Hindlimb muscle (tissue), 1 donor: ENCODE results near the gene MEGF6. TPM values are rescaled to one million over a fixed set of nuclear protein-coding genes. Genes with fewer than 3 reads are reported as not detected.

Source experiments
- DNase-seq: peaks from one replicate; pipeline ENCODE4 v3.0.0-alpha.2; 2013
- polyA plus RNA-seq: library from polyadenylated mRNA; unstranded; fragments of 120-200 nt; gene quantifications from one replicate; pipeline ENCODE4 v1.2.1, GENCODE V29; 2013; ENCODE audit not compliant: insufficient read length

MEGF6 gene
- polyA plus RNA-seq, 1 donor = 15.6 TPM

DNA sequence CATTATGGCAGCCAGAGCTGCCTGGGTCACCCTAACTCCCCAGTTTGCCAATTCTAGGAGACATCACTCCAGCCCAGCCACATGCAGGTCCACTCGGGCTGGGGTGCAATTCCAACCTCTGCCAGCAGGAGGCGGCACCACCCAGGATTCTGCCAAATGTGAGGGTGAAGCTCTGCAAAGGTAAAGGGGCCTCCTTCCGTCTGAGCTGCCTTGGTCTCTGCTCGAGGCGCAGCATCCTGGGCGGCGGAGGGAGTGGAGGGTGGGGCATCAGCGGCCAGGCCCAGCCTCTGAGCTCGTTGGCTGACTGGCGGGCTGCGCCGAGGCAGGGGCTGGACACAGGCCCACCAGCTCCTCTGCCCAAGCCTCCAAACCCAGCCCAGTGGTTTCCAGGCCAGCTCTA is 93.1 kb downstream of the MEGF6 start:
- no peak for DNase-seq

DNA sequence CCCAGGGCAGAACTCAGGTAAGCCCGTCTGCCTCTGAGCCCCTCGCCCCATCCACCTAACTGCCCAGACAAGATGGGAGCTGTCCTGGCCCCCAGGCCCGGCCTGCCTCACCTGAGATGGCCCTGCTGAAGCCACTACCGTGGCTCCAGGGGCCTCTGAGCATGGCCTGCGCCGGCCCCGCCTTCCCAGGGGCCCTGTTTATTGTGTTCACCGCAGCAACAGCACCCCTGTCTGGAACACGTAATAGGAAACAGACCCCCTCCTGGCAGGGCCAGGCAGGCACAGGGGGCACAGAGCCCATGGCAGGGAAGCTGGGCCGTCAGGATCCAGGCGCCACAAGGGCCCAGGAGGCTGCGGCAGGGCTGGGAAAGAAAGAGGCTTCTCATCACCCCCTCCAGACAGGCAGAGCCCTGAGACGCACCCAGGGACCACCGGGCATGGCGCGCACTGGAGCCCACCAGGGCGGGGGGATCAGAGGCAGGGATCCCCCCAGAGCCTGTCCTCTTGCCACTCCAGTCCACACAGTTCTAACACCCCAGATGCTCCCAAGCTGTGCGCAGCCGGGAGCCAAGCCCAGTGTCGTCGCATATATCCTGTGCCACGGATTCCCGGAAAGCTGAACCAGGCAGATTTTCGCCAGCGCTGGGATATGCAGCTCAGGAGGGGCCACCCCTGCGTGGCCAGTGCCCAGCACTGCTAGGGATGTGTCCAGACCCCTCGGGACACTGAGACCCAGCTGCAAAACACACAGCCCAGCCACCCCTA is 94.2 kb downstream of the MEGF6 start:
- DNase-seq = no peak

DNA sequence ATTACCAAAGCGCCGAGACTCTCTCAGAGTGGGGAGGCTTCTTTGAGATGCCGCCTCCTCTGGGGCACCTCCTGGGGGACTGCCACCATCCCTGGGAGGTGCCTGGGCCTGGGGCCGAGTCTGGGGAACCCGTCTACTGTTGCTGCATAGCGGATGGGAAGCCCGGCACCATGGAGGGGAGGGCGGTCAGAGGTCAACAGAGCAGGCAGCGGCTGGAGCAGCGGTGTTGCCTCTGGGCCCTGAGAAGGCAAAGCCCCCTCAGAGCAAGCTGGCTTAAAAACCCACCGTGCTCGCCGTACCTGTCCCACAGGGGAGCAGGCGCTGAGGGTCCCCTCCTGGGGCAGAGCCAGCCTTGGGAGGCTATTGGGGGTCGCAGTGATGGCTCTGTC is 94.8 kb downstream of the MEGF6 start:
- no peak for DNase-seq

DNA sequence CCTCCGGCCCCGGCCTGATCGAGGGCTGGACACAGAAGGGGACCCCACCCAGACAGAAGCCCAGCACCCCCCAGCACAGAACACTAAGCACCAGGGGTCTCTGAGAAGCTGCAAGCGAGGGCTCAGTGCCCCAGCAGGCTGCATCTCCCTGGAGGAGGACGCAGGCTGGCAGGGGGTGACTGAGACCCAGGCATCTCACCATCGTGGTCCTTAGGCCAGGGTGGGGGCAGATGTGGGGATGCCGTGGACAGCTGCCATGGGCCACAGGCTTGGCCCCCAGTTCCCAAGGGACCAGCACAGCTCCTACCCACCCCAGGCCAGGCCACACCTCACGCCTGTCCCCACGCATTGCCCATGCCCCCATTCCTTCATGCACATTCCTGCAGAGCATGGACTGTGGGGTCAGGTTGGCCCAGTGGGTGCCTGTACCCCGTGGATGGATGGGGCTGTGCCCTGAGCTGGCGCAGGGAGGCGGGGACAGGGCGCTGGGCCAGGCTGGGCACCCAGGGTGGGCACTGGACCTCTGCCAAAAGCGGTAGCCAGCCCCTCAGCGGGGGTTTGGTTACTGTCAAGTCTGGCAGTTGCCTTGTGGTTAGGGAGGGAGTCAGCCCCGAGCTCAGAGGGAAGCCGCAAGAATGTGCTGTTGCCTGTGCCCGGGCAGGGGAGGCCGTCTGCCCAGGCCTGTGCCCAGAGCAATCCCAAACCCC is 95.4 kb downstream of the MEGF6 start:
- DNase-seq = no peak

DNA sequence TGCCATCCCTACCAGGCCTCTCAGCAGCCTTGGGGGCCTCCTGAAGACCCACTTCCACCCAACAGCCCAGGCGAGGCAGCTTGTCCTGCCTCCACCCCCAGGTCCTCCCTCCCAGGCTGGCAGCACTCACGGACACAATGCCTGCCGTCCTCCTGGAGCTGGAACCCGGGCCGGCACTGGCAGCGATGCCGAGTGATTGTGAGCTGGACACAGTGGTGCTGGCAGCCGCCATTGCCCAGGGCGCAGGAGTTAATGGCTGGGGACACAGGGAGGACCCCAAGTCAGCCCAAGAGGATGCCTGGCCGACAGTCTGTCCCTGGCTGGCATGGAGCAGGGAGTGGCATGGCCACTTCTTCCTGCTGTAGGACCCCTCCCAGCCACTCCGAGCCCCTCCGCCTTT is 96.0 kb downstream of the MEGF6 start:
- no peak for DNase-seq

DNA sequence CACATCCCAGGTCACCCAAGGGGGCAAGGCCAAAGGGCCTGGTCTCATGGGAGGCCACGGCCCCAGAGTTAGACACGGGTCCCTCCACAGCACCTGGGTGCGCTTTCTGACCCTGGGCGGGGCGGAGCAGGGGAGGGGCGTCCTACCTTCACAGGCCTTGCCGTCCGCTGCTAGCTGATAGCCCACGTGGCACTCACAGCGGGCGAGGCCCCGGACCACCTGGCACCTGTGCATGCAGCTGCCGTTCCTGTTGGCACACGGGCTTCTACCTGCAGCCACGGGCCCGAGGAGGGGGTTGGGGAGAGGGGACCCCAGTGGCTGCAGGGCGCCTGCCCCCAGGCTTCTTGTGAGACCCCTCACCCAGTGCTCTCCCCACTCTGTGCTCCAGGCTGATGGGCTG is 96.9 kb downstream of the MEGF6 start:
- DNase-seq = no peak

DNA sequence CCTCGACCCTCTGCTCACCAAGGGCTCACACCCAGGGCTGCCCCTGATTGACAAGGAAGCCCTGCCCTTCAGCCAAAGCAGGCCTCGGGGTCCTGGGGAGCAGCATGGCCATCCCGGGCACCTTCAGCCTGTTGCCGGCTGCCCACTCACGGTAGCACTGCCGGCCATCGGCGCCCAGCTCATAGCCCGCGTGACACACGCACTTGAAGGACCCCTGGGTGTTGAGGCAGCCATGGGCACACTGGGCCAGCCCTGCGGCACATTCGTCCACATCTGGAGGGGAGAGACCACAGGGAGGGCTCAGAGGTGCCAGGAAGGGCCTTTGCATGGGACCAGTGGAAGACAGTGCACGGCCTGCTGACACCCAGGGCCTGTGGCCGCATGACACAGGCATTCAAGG is 99.5 kb downstream of the MEGF6 start:
- no peak for DNase-seq

DNA sequence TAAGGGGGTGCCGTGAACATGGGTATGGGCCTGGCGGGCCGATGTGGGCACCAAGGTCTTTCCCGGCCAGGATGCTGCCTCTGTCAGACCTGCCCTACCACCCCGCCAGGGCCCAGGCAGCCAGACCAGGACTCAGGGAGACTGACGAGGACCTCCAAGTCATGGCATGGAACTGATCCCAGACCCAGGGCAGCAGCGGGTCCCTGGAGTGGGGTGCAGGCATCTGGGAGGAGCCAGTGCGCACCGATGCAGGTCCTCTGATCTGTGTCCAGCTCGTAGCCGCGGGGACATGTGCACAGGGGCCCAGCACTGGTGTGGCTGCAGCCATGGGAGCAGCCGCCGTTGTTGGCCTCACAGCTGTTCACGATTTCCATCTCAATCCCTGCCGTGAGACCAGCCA is 100.0 kb downstream of the MEGF6 start:
- no peak for DNase-seq

DNA sequence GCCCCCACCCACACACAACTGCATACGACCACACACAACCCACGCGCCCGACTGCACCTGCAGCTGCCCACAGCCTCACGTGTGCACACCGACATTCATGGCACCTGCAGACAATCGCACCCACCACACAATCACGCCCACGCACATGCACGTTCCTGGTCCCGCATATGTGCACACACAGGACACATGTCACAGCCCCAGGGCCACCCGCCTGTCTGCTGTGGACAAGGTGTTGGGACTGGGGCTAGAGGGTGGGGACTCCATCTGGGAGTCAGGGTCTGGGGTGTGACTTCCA is 100.4 kb downstream of the MEGF6 start:
- DNase-seq = no peak

DNA sequence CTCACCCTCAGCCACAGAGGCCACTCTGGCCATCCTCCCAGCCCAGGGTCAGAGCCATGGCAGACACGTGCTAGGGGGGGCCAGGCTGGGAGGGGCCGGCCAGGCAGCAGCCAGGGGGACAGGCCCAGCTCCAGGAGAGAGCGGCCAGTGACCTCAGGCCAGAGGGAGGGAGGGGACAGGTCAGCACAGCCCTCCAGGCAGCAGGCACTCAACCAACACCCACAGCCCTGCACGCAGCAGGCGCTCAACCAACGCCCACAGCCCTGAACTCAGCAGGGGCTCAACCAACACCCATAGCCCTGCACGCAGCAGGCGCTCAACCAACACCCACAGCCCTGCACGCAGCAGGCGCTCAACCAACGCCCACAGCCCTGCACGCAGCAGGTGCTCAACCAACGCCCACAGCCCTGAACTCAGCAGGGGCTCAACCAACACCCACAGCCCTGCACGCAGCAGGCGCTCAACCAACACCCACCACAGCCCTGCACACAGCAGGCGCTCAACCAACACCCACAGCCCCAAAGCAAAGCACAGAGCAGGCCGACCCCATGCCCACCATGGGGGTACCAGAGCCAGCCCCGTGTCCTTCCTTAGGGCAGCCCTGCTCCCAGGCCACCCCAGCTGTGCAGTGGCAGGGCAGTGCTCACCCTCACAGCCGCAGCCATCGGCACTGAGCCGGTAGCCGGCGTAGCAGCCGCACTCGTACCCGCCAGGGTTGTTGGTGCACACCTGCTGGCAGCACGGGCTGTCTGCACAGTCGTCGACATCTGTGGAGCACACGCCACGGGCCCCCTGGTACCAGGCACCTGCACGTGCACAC is 101.0 kb downstream of the MEGF6 start:
- DNase-seq = no peak

DNA sequence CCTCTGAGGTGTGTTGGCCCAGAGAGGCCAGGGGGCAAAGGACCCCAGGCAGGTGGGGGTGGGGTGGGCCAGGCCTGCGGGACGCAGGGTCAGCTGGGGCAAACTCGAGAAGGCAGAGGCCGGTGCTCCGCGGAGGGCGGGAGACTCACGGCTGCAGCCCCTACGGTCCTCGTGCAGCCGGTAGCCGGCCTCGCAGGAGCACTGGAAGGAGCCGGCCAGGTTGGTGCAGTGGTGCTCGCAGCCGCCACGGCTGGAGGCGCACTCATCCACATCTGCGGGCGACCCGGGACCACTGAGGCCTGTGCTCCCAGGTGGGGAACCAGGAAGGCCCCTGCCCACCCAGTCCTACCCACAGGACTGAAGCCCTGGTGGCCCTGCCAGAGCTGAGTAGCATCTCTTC is 101.6 kb downstream of the MEGF6 start:
- no peak for DNase-seq

DNA sequence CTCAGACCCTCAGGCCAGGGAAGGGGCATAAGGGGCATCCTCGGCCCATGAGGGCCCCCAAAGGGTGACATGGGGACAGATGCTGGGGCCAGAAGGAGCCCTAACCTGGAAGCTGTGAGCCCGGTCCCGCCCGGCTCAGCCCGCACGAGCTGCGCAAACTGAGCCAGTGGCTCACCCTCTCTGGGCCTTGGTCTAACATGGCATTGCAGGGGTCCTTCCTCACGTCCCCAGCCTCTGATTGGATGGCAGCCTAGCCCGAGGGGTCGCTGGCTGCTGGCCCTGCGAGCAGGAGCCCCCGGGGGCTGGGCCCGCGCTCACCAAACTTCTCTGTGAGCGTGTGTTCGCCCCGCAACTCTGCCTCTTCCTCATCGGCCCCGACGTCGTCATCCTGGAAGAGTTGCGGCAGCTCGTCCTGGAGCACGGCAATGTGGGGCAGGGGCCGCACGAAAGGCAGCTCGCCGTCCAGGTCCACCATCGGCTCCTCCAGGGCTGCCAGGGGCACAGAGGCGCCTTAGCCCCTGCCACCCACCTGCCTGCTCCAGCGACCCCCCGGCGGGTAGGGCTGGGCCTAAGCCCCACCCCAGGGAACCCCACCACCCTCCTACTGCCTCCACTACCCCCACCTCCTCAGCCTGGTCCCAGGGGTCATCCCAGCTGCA is 102.4 kb downstream of the MEGF6 start:
- no peak for DNase-seq

DNA sequence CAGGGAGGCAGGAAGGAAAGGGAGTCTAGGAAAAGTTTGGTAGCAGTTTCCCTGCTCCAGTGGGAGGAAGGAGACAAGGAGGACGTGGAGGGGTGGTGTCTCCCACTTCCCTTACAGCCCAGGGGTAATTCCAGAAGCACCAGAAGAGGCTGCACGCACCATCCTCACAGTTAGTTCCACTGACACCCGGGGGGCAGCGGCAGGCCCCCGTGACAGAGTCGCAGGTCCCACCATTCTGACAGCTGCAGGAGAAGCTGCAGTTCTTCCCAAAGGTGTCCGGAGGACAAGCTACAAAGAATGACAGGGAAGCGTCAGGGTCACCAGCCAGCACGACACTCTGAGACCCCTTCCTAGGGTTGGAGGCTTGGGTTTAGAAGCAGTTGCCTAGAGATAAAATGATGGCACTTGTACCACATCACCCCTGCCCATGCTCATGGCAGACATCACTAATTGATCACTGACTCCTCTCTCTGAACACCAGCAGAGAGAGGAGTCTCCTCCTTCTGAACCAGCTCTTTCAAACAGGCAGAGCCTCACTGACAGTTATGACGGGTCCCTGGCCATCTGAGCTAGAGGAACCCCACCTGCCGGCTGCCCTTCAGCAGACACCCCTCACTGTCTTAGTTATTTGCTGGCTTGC is 103.6 kb downstream of the MEGF6 start:
- no peak for DNase-seq

DNA sequence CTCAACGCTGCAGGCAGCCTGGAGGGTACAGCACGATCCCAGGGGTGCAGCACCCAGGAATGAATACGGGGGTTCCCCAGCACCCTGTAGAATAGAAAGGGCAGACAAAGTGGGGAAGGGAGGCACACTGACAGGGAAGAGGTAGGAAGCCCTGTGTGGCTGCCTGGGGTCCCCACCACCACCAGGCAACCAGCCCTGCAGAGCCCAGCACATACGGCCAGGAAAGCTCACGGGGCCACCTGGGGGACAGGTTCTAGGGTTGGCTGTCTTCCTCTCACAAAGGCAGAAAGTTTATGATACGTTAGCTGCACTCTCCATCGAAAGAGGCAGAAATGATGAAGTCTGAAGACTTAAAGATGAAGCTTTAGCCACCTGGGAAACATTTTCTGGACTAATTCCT is 104.4 kb downstream of the MEGF6 start:
- DNase-seq = no peak

DNA sequence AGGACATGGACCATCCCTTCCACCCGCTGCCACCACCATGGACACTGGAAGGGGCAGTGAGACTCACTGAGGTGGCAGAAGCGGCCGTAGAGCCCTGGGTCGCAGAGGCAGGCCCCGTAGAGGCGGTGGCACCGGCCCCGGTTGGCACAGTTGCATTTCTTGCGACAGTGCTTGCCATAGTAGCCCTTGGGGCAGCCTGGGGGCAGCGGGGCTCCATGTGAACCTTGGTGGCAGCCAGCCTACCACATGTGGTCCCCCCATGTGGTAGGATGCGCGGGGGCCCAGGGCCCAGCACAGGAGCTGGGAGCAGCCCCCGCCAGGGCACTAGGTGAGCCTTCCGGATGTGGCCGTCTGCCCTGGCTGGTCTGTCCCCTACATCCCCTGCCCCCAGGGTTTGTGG is 105.3 kb downstream of the MEGF6 start:
- no peak for DNase-seq

DNA sequence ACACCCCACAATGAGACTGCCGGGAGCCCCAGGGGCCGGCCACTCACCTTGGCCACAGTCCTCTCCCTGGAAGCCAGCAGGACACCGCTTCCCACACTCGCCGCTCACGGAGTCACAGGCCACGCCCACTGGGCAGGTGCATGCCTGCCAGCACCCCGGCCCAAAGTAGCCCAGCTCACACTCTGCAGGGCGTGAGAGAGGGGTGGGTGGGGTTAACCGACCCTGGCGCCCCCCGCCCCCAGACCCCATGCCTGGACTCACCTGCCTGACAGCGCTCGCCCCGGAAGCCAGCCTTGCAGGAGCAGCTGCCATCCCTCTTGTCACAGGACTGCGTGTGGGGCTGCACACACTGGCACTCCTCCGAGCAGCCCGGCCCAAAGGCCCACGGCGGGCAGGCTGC is 106.1 kb downstream of the MEGF6 start:
- DNase-seq = no peak

DNA sequence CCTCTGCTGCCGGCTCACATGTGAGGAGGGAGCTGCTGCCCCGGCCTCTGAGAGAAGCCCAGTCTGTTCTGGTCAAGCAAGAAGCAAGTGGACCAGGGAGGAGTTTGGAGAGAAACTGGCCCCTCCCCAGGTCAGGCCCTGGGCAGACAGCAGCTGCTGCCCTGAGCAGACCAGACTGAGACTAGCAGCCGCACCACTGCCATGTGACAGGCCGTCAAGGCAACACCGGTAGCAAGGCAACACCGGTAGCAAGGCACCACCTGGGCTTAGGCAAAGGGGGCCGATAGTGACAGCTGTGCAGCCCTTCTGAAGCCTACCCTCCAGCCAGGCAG is 106.5 kb downstream of the MEGF6 start:
- no peak for DNase-seq

DNA sequence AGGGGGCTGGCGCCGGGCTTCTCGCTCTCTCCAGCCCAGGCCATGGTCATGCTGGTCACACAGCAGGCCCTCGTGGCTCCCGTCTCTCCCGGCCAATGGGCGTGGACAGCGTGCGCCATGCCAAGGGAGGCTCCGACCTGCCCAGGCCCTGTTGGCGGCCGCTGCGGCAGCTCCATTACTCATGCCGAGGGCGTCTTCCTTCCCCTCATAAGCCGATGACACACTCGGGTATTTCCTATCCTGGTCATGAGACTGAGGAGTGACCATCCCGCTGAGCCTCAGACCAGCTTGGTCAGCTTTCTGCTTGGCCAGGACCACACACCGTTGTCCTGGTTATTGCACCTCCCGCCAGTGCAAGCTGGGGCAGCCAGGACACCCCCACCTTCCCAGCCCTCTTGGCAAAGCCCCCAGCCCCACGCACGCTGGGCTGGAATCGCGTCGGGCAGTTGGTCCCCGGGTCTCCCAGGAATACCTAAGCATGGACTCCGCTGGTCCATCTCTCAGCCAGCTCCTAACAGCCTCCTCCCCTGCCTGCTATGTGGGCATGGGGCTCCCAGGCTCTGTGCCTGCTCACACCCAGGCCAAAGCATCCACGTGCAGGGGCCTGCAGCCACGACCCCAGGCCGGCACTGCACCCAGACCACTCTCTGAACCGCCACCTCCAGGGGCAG is 107.0 kb downstream of the MEGF6 start:
- DNase-seq = no peak

DNA sequence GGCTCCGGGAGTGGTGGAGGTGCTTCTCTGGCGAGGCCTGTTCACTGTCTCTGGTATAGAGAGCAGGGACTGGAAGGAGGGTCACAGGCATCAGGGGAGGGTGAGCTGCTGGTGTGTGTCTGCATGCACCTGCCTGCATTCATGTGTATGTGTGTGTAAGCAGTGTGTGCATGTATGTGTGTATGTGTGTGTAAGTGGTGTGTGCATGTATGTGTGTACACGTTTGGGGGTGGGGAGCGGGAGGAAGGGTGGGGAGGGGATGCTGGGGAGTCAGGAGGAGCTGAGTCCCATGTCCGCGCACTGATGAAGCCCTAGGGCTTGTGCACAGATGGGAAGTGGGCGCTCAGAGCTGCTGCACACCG is 107.8 kb downstream of the MEGF6 start:
- DNase-seq = no peak

DNA sequence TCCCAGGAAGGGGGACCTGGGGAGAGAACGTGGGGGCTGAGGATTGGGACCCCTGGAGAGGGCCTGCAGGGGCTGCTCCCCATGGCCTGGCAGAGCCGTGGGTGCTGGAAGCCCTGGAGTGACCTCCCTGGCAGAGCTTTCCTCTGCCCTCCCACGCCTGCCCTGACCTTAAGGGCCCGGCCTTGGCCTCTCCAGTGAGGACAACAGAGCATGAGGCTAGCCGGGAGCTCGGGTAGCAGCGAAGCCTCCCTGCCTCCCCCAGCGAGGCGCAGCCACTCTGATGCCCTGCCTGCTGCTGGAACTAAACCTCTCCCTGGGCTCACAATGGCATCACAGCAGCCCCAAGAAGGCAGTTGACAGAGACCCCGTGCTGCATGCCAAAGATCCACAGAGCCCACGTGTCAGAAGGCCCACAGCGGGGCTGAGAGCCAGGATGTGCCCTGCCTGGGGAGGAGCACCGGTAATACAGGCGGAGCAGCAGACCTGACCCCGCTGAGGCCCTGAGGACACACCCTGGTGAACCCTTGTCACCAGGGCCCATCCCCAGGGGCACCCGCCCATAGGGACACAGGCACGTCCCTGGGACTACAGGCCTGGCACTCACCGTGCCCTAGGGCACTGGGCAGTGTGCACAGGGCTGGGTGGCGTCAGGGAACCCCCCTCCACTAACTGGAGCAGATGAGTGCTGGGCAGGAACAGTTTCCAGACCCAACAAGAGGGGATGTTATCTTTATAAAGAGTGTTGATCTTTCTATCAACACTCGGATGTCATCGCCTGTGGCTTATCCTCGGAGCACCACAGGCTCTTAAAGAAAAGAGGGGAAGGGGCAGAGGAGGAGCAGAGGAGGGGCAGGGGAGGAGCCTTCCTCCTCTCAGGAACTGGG is 108.4 kb downstream of the MEGF6 start:
- DNase-seq = no peak
